Osteoblast (primary cell): ENCODE measurements around the gene CSRP3. TPM values are rescaled to one million over a fixed set of nuclear protein-coding genes. Genes with fewer than 3 reads are reported as not detected.

Experiments
- DNase-seq: peaks from one replicate; pipeline ENCODE4 v3.0.0; 2011; ENCODE audit warnings: low spot score, mixed read lengths; ENCODE audit not compliant: insufficient read length; ENCODE audit errors: missing footprints
- H2AFZ ChIP-seq: 2 replicates; pipeline ENCODE4 v1.6.0; 2011; ENCODE audit warnings: mild to moderate bottlenecking, low read length
- H3K27ac ChIP-seq: 2 replicates; pipeline ENCODE4 v1.5.1; 2011; ENCODE audit warnings: mild to moderate bottlenecking, low read depth, low read length, moderate library complexity
- H3K27me3 ChIP-seq: 2 replicates; pipeline ENCODE4 v1.6.0; 2012; ENCODE audit warnings: mild to moderate bottlenecking, control low read depth, inconsistent platforms, low read length, moderate library complexity; ENCODE audit not compliant: insufficient read depth
- H3K36me3 ChIP-seq: 2 replicates; pipeline ENCODE4 v1.5.1; 2011; ENCODE audit warnings: mild to moderate bottlenecking, low read length, control low read depth, moderate library complexity; ENCODE audit not compliant: insufficient read depth
- H3K4me1 ChIP-seq: 2 replicates; pipeline ENCODE4 v1.5.1; 2011; ENCODE audit warnings: mild to moderate bottlenecking, low read length, control low read depth, moderate library complexity; ENCODE audit not compliant: insufficient read depth
- H3K4me2 ChIP-seq: 2 replicates; pipeline ENCODE4 v1.6.0; 2011; ENCODE audit warnings: mild to moderate bottlenecking, low read length; ENCODE audit not compliant: insufficient read depth
- H3K4me3 ChIP-seq: fragments of 200-600 bp; sonication (generic); 3 replicates; pipeline ENCODE4 v1.5.1; 2012; ENCODE audit warnings: mild to moderate bottlenecking, low read length, inconsistent platforms; ENCODE audit not compliant: insufficient read depth
- H3K79me2 ChIP-seq: 2 replicates; pipeline ENCODE4 v1.6.0; 2012; ENCODE audit warnings: mild to moderate bottlenecking, low read length, control low read depth, inconsistent platforms; ENCODE audit not compliant: insufficient read depth
- H3K9me3 ChIP-seq: 2 replicates; pipeline ENCODE4 v1.5.1; 2011; ENCODE audit warnings: low read depth, low read length, control low read depth
- H4K20me1 ChIP-seq: 2 replicates; pipeline ENCODE4 v1.6.0; 2012; ENCODE audit warnings: mild to moderate bottlenecking, low read length, control low read depth; ENCODE audit not compliant: insufficient read depth
- total RNA-seq: library from RNA; depleted of rRNA; stranded (reverse); fragments of >200 nt; gene quantifications from 2 replicates; pipeline ENCODE4 v1.2.3, GENCODE V29; 2012
- TF ChIP-seq, protein P1 (sequence below): IDR thresholded peaks from 2 replicates; pipeline ENCODE4 v1.5.1; 2011; ENCODE audit warnings: mild to moderate bottlenecking, low read depth, low read length, moderate library complexity; ENCODE audit errors: extremely low read depth

CSRP3 gene
- total RNA-seq, 1 donor = not detected

DNA sequence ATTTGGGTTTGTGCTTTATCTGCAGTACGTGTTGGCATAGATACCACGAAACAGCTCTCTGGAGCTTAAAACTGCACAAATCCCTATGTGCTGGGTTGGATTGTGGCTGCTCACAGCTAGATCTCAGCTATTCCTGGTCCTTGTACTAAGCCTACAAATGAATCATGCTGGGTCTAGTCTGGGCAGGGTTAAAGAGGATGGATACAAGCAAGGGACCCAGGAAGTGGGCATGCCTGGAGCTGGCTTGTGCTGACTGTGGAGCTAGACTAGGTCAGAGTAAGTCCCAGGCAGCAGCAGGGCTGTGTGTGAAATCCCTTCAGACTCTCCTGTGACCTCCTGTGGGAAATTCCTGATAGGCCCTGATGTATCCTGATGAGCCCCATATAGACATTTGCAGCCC lies 42.8 kb upstream of the CSRP3 start:
- H3K27me3 ChIP-seq = peaks cover 22% of the 10 kb centered on the region
- TF ChIP-seq, protein P1, sequence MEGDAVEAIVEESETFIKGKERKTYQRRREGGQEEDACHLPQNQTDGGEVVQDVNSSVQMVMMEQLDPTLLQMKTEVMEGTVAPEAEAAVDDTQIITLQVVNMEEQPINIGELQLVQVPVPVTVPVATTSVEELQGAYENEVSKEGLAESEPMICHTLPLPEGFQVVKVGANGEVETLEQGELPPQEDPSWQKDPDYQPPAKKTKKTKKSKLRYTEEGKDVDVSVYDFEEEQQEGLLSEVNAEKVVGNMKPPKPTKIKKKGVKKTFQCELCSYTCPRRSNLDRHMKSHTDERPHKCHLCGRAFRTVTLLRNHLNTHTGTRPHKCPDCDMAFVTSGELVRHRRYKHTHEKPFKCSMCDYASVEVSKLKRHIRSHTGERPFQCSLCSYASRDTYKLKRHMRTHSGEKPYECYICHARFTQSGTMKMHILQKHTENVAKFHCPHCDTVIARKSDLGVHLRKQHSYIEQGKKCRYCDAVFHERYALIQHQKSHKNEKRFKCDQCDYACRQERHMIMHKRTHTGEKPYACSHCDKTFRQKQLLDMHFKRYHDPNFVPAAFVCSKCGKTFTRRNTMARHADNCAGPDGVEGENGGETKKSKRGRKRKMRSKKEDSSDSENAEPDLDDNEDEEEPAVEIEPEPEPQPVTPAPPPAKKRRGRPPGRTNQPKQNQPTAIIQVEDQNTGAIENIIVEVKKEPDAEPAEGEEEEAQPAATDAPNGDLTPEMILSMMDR = no peak
- no peaks in the 10 kb centered on the region for H3K36me3 ChIP-seq
- no peak overlapping the region for H3K4me2 ChIP-seq
- DNase-seq = peak; percentile 66
- H3K9me3 ChIP-seq = no peaks in the 10 kb centered on the region
- H4K20me1 ChIP-seq = no peaks in the 10 kb centered on the region
- no peak overlapping the region for H2AFZ ChIP-seq
- H3K4me3 ChIP-seq = no peak overlapping the region
- peaks cover 9% of the 10 kb centered on the region for H3K4me1 ChIP-seq
- no peak overlapping the region for H3K27ac ChIP-seq
- peaks cover 2% of the 10 kb centered on the region for H3K79me2 ChIP-seq

DNA sequence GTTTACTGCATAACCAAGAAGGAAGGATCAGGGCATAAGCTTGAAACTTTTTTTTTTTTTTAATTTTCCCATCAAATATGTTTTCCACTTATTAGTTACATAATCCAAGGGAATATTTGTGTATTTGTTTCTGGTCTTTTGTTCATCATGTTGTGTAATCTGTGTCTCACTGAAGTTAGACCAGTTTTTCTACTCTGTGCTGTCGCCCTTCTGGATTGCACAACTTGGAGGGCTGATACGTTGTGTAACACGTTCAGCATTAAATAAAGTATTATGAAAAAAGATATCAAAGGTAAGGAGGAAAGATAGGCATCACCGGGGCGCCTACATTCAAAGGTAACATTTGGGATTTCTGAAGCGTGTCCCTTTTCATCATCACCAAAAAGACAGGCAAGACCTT lies 42.3 kb upstream of the CSRP3 start:
- Histone ChIP-seq H3K36me3 (no peaks in the 10 kb centered on the region), H4K20me1 (no peaks in the 10 kb centered on the region), H3K27me3 (peaks cover 22% of the 10 kb centered on the region), H3K9me3 (no peaks in the 10 kb centered on the region), H2AFZ (no peak overlapping the region), H3K4me2 (no peak overlapping the region), H3K4me1 (peaks cover 11% of the 10 kb centered on the region), H3K27ac (no peak overlapping the region), H3K79me2 (peaks cover 2% of the 10 kb centered on the region), H3K4me3 (no peak overlapping the region)
- TF ChIP-seq, protein P1 = no peak
- no peak for DNase-seq

- H4K20me1 ChIP-seq = no peaks in the 10 kb centered on the region
- TF ChIP-seq, protein P1 = no peak
Measured at GRCh38 chr11:19243613-19244012, 41.8 kb upstream of the CSRP3 start.

DNA sequence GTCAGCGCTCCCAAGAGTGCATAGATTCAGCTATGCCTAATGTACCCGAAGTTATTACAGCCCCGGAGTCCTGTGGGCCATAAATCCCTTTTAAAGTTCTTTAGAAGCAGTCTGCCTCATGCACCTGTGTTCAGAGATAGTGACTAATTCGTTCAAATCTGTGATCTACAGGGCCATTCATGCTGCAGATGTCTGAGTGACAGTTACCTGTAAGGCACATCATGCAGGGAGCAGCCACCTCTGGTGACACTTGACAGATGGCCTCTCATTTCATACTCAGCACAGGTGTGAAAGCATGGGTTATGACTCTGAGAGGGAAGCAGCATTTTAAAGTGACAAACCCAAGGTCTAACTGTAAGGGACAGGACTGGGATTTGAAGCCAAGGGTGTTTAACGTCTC lies 41.4 kb upstream of the CSRP3 start:
- Histone ChIP-seq H3K4me1 (peaks cover 11% of the 10 kb centered on the region), H3K4me2 (no peak overlapping the region), H3K36me3 (no peaks in the 10 kb centered on the region), H3K79me2 (peaks cover 2% of the 10 kb centered on the region), H2AFZ (no peak overlapping the region), H3K9me3 (no peaks in the 10 kb centered on the region), H4K20me1 (no peaks in the 10 kb centered on the region), H3K4me3 (no peak overlapping the region), H3K27ac (no peak overlapping the region), H3K27me3 (peaks cover 22% of the 10 kb centered on the region)
- no peak for DNase-seq
- TF ChIP-seq, protein P1 = no peak

More at GRCh38 chr11:19243613-19244012, 41.8 kb upstream of the CSRP3 start:
- H3K27me3 ChIP-seq = peaks cover 22% of the 10 kb centered on the region
- no peaks in the 10 kb centered on the region for H3K9me3 ChIP-seq
- no peak overlapping the region for H3K27ac ChIP-seq
- no peaks in the 10 kb centered on the region for H3K36me3 ChIP-seq
- no peak for DNase-seq
- H2AFZ ChIP-seq = no peak overlapping the region
- peaks cover 2% of the 10 kb centered on the region for H3K79me2 ChIP-seq
- H3K4me3 ChIP-seq = no peak overlapping the region
- H3K4me1 ChIP-seq = peaks cover 11% of the 10 kb centered on the region
- H3K4me2 ChIP-seq = no peak overlapping the region
